Measurements from ENCODE around the gene BAIAP2.

DNA sequence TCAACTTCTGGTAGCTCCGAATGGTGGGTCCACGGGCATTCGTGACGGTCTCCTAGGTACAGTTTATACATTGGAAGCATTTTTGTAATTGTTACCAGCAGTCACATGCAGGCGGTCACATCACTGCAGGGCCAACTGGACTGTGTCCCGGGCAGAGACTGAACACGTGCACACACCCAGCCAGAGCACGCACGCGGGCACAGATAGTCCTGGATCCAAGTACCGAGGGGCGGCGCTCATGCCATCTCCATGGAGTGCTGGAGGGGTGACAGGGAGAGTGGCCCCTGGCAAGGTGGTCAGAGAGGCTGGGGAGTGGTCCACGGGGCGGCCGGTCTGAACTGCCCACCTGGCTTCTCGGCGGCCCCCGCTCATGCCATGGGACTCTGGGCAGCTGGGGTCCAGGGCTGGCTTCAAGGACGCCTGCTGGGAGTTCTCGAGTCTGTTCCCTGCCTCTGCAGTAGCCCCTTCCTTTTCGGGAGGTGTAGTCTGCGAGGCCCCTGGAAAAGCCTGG, 34.2 kb downstream of the BAIAP2 start:
- no peak for TF ChIP-seq CTCF (IDR thresholded peaks at IDR 0.05)
- no peak for TF ChIP-seq EP300 (IDR thresholded peaks at IDR 0.05)
